GM18502 (cell line): ENCODE results near the gene IQCH.

ENCODE experiments used
- ATAC-seq: cut with Tn5 transposase; IDR thresholded peaks from one replicate; pipeline ENCODE4 v1.9.1; 2021; ENCODE audit warnings: mild to moderate bottlenecking; ENCODE audit not compliant: unreplicated experiment, poor library complexity

The IQCH gene

GRCh38 chr15:67254238-67255175 lies at the start of gene IQCH, which contains the start of gene AAGAB:
Gene IQCH, plus strand, starts transcription at chr15:67254786. Its CDS starts 111 bp downstream, at chr15:67254897.
Gene AAGAB, minus strand, starts transcription at chr15:67254661. Its CDS starts 30 bp downstream, at chr15:67254631.
- peak; percentile 97 for ATAC-seq

- no peak for ATAC-seq
These were observed 46.9 kb upstream of the IQCH start for GRCh38 chr15:67207555-67208207.

GRCh38 chr15:67208396-67208795 lies 46.2 kb upstream of the IQCH start:
- ATAC-seq = no peak

GRCh38 chr15:67210555-67211168 lies 43.9 kb upstream of the IQCH start:
- no peak for ATAC-seq

GRCh38 chr15:67212684-67213367 lies 41.8 kb upstream of the IQCH start:
- no peak for ATAC-seq

- ATAC-seq = no peak
These were observed 39.5 kb upstream of the IQCH start for GRCh38 chr15:67215102-67215501.

- ATAC-seq = no peak
These were observed 37.7 kb upstream of the IQCH start for GRCh38 chr15:67216859-67217258.

- ATAC-seq = no peak
These were observed 36.2 kb upstream of the IQCH start for GRCh38 chr15:67218428-67218827.

- no peak for ATAC-seq
These were observed 35.3 kb upstream of the IQCH start for GRCh38 chr15:67219288-67219687.

- no peak for ATAC-seq
These were observed 29.7 kb upstream of the IQCH start for GRCh38 chr15:67224889-67225288.

- ATAC-seq = no peak
These were observed 29.2 kb upstream of the IQCH start for GRCh38 chr15:67225336-67225735.

- ATAC-seq = no peak
These were observed 27.2 kb upstream of the IQCH start for GRCh38 chr15:67227431-67227830.

GRCh38 chr15:67227846-67228245 lies 26.7 kb upstream of the IQCH start:
- ATAC-seq = no peak

GRCh38 chr15:67228286-67228685 lies 26.3 kb upstream of the IQCH start:
- no peak for ATAC-seq

- no peak for ATAC-seq
These were observed 24.1 kb upstream of the IQCH start for GRCh38 chr15:67230504-67230903.

GRCh38 chr15:67232591-67232990 lies 22.0 kb upstream of the IQCH start:
- no peak for ATAC-seq

GRCh38 chr15:67240235-67241131 lies 14.1 kb upstream of the IQCH start:
- ATAC-seq = no peak

- peak; percentile 85 for ATAC-seq
These were observed 13.3 kb upstream of the IQCH start for GRCh38 chr15:67241132-67241855.

GRCh38 chr15:67242708-67243111 lies 11.9 kb upstream of the IQCH start:
- no peak for ATAC-seq
